CD14-positive monocyte (primary cell): Measurements from ENCODE around the gene COQ2. TPM values are rescaled to one million over a fixed set of nuclear protein-coding genes. Genes with fewer than 3 reads are reported as not detected.
A peak's percentile ranks its signal among the peaks of the same experiment; 100 is the strongest.

Experiments used
- DNase-seq, 3 donors: peaks; one replicate each; pipeline ENCODE4 v3.0.0-alpha.2; 2011 to 2022
- H2AFZ ChIP-seq: 2 replicates; pipeline ENCODE4 v1.6.0; 2012; ENCODE audit warnings: mild to moderate bottlenecking, low read depth, low read length, inconsistent platforms; ENCODE audit not compliant: insufficient read depth, poor library complexity, severe bottlenecking
- H3K27ac ChIP-seq, 2 donors: 1 replicate in 1 of 2; 2 replicates in 1 of 2; pipeline ENCODE4 v1.5.1; 2012 to 2013; ENCODE audit warnings: low read length in 2 of 2, control low read depth in 1 of 2, inconsistent platforms in 1 of 2, low read depth in 1 of 2, mild to moderate bottlenecking in 1 of 2
- H3K27me3 ChIP-seq, 2 donors: one replicate each; pipeline versions ENCODE4 v1.6.0 to v1.6.1; 2011 to 2013; ENCODE audit warnings: low read length in 2 of 2; ENCODE audit not compliant: control insufficient read depth in 2 of 2, insufficient read depth in 2 of 2
- H3K36me3 ChIP-seq, 2 donors: replicated peaks in 1 of 2; 1 replicate in 1 of 2; 2 replicates in 1 of 2; pipeline versions ENCODE4 v1.5.1 to v1.6.1; 2012 to 2013; ENCODE audit warnings: low read length in 2 of 2, control low read depth in 1 of 2, inconsistent platforms in 1 of 2, mild to moderate bottlenecking in 1 of 2; ENCODE audit not compliant: insufficient read depth in 2 of 2, control insufficient read depth in 1 of 2
- H3K4me1 ChIP-seq, 2 donors: 1 replicate in 1 of 2; 2 replicates in 1 of 2; pipeline versions ENCODE4 v1.5.1 to v1.6.1; 2012 to 2013; ENCODE audit warnings: low read length in 2 of 2, control low read depth in 1 of 2, inconsistent platforms in 1 of 2, mild to moderate bottlenecking in 1 of 2, moderate library complexity in 1 of 2; ENCODE audit not compliant: insufficient read depth in 2 of 2, control insufficient read depth in 1 of 2
- H3K4me2 ChIP-seq: replicated peaks from 2 replicates; pipeline ENCODE3; 2012; ENCODE audit warnings: low read length, moderate library complexity, mild to moderate bottlenecking; ENCODE audit not compliant: poor library complexity, severe bottlenecking; ENCODE audit errors: extremely low read depth
- H3K4me3 ChIP-seq, 3 experiments: fragments of 200-600 bp in 1 of 3; sonication (generic) in 1 of 3; replicated peaks in 1 of 3; 1 replicate in 2 of 3; 2 replicates in 1 of 3; pipeline ENCODE4 v1.5.1; 2011 to 2013; ENCODE audit warnings: low read length in 3 of 3, mild to moderate bottlenecking in 3 of 3, control low read depth in 2 of 3, low read depth in 2 of 3, inconsistent platforms in 1 of 3, moderate library complexity in 1 of 3
- H3K79me2 ChIP-seq: 2 replicates; pipeline ENCODE4 v1.6.0; 2012; ENCODE audit warnings: mild to moderate bottlenecking, control low read depth, inconsistent platforms, low read length, moderate library complexity; ENCODE audit not compliant: insufficient read depth
- H3K9ac ChIP-seq: 2 replicates; pipeline ENCODE4 v1.6.0; 2017; ENCODE audit warnings: low read length, mild to moderate bottlenecking; ENCODE audit not compliant: insufficient read depth, poor library complexity, severe bottlenecking
- H3K9me3 ChIP-seq, 2 donors: replicated peaks in 1 of 2; 1 replicate in 1 of 2; 2 replicates in 1 of 2; pipeline versions ENCODE4 v1.5.1 to v1.6.1; 2012 to 2013; ENCODE audit warnings: low read length in 2 of 2, control low read depth in 1 of 2; ENCODE audit not compliant: control insufficient read depth in 1 of 2, insufficient read depth in 1 of 2
- H4K20me1 ChIP-seq: 2 replicates; pipeline ENCODE4 v1.6.0; 2012; ENCODE audit warnings: mild to moderate bottlenecking, low read length, control low read depth, moderate library complexity; ENCODE audit not compliant: insufficient read depth
- H3K27ac Mint-ChIP-seq, 7 donors: one replicate each; pipeline ENCODE4 v1.8.0; 2020; ENCODE audit warnings: mild to moderate bottlenecking in 7 of 7, mixed read lengths in 7 of 7, moderate library complexity in 6 of 7, inconsistent platforms in 2 of 7
- H3K27me3 Mint-ChIP-seq, 3 donors: one replicate each; pipeline ENCODE4 v1.8.0; 2021 to 2022; ENCODE audit warnings: low read depth in 3 of 3, mild to moderate bottlenecking in 3 of 3, mixed read lengths in 3 of 3, moderate library complexity in 3 of 3, inconsistent platforms in 1 of 3
- H3K36me3 Mint-ChIP-seq, 2 donors: one replicate each; pipeline ENCODE4 v1.8.0; 2020; ENCODE audit warnings: mixed read lengths in 2 of 2, inconsistent platforms in 1 of 2, mild to moderate bottlenecking in 1 of 2
- H3K4me1 Mint-ChIP-seq: one replicate; pipeline ENCODE4 v1.8.0; 2020; ENCODE audit warnings: mild to moderate bottlenecking, mixed read lengths
- H3K4me3 Mint-ChIP-seq, 2 donors: one replicate each; pipeline ENCODE4 v1.8.0; 2020; ENCODE audit warnings: mild to moderate bottlenecking in 2 of 2, mixed read lengths in 2 of 2, moderate library complexity in 1 of 2
- H3K9me3 Mint-ChIP-seq, 7 donors: one replicate each; pipeline ENCODE4 v1.8.0; 2020 to 2022; ENCODE audit warnings: mixed read lengths in 7 of 7, mild to moderate bottlenecking in 6 of 7, moderate library complexity in 6 of 7, inconsistent platforms in 2 of 7
- WGBS: methylation state at CpG from one replicate; pipeline ENCODE4 v1.1.5; 2013; ENCODE audit warnings: missing lambda C conversion rate; ENCODE audit not compliant: insufficient coverage; 5-methylcytosine and 5-hydroxymethylcytosine counted together
- intact Hi-C, 2 donors: fragments of 100-400 bp; cut with micrococcal nuclease; formaldehyde crosslinking; loops; one replicate each; pipeline versions ENCODE4 v1.15.0 to v1.15.1; 2023
- polyA plus RNA-seq, 3 donors: library from polyadenylated mRNA; depleted of rRNA in 1 of 3; unstranded in 2 of 3; stranded (reverse) in 1 of 3; fragments of 300-500 nt in 2 of 3; fragments of >200 nt in 1 of 3; fragmentation: Illumina TruSeq in 2 of 3; gene quantifications; 1 replicate in 2 of 3; 2 replicates in 1 of 3; pipeline ENCODE4 v1.2.3, GENCODE V29; 2012 to 2021
- TF ChIP-seq, protein P1 (sequence below): fragments of 200-600 bp; IDR thresholded peaks from one replicate; pipeline ENCODE4 v1.8.0; 2022; ENCODE audit warnings: antibody characterized with exemption, mild to moderate bottlenecking

The COQ2 gene
- polyA plus RNA-seq, 3 donors: 14.7 to 48.6 (median 40.7) TPM

- peak overlapping the region; percentile 57 to 90 (median 79) for H3K27ac Mint-ChIP-seq
- peaks cover 38% of the 10 kb centered on the region for H3K4me1 Mint-ChIP-seq
- no peak overlapping the region for H3K9ac ChIP-seq
- H4K20me1 ChIP-seq: no peaks in the 10 kb centered on the region
- intact Hi-C loops: no loop called here
- peak overlapping the region in 1 of 2 donors; percentile 51 for H3K4me3 Mint-ChIP-seq
- H2AFZ ChIP-seq: no peak overlapping the region
- H3K4me1 ChIP-seq: peaks cover 24 to 35% of the 10 kb centered on the region in 2 donors
- peaks cover 0 to 6% of the 10 kb centered on the region in 2 donors for H3K36me3 ChIP-seq
- peak overlapping the region in 1 of 3 experiments; percentile 38 for H3K4me3 ChIP-seq
- DNase-seq: peak in 2 of 3 donors; percentile 47 to 61
- H3K4me2 ChIP-seq: peak overlapping the region; percentile 19
- H3K27me3 ChIP-seq: no peaks in the 10 kb centered on the region
- WGBS: no CpG with 5 or more reads among the region's 3 CpGs
- H3K27me3 Mint-ChIP-seq: no peaks in the 10 kb centered on the region
- TF ChIP-seq, protein P1, sequence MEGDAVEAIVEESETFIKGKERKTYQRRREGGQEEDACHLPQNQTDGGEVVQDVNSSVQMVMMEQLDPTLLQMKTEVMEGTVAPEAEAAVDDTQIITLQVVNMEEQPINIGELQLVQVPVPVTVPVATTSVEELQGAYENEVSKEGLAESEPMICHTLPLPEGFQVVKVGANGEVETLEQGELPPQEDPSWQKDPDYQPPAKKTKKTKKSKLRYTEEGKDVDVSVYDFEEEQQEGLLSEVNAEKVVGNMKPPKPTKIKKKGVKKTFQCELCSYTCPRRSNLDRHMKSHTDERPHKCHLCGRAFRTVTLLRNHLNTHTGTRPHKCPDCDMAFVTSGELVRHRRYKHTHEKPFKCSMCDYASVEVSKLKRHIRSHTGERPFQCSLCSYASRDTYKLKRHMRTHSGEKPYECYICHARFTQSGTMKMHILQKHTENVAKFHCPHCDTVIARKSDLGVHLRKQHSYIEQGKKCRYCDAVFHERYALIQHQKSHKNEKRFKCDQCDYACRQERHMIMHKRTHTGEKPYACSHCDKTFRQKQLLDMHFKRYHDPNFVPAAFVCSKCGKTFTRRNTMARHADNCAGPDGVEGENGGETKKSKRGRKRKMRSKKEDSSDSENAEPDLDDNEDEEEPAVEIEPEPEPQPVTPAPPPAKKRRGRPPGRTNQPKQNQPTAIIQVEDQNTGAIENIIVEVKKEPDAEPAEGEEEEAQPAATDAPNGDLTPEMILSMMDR: no peak
- H3K9me3 ChIP-seq: no peaks in the 10 kb centered on the region
- no peaks in the 10 kb centered on the region for H3K9me3 Mint-ChIP-seq
- no peaks in the 10 kb centered on the region for H3K79me2 ChIP-seq
- H3K36me3 Mint-ChIP-seq: peaks cover 23 to 24% of the 10 kb centered on the region in 2 donors
- H3K27ac ChIP-seq: peak overlapping the region; percentile 13 to 43
Observed at GRCh38 chr4:83230928-83231327, 53.7 kb downstream of the COQ2 start.

- Histone ChIP-seq H2AFZ (no peak overlapping the region), H3K4me2 (no peak overlapping the region), H3K9ac (no peak overlapping the region), H3K79me2 (no peaks in the 10 kb centered on the region), H4K20me1 (no peaks in the 10 kb centered on the region), H3K27ac (no peak overlapping the region), H3K27me3 (no peaks in the 10 kb centered on the region), H3K4me1 (peaks cover 23 to 36% of the 10 kb centered on the region in 2 donors), H3K4me3 (no peak overlapping the region), H3K9me3 (no peaks in the 10 kb centered on the region), H3K36me3 (peaks cover 0 to 6% of the 10 kb centered on the region in 2 donors)
- no peak overlapping the region for H3K4me3 Mint-ChIP-seq
- H3K4me1 Mint-ChIP-seq: peaks cover 30% of the 10 kb centered on the region
- WGBS: 96% methylated on average over 2 of the region's 3 CpGs
- no peak for DNase-seq
- H3K27me3 Mint-ChIP-seq: no peaks in the 10 kb centered on the region
- intact Hi-C loops: no loop called here
- TF ChIP-seq, protein P1: no peak
- peaks cover 14 to 27% of the 10 kb centered on the region in 2 donors for H3K36me3 Mint-ChIP-seq
- no peaks in the 10 kb centered on the region for H3K9me3 Mint-ChIP-seq
- no peak overlapping the region for H3K27ac Mint-ChIP-seq
Observed at GRCh38 chr4:83229791-83230190, 54.8 kb downstream of the COQ2 start.
